K562 (cell line): ENCODE data around the gene NIPAL4. TPM values are rescaled to one million over a fixed set of nuclear protein-coding genes. Genes with fewer than 3 reads are reported as not detected.

Source experiments
- ATAC-seq: fragments of 200-7000 bp; cut with Tn5 transposase; 3 replicates; pipeline ENCODE4 v1.9.1; 2020; ENCODE audit warnings: moderate library complexity
- BruUV-seq: library from RNA; stranded (reverse); fragments of 400-500 nt; replicated peaks from 2 replicates; lab custom pipeline; 2021; lab: Mats Ljungman, UMichigan
- CTCF ChIA-PET: fragments of 300-600 bp; formaldehyde crosslinking; extraction: SDS; loops from one replicate; lab custom pipeline; 2021; ENCODE audit warnings: low intra/inter-chr PET ratio; lab: Yijun Ruan, JAX
- POLR2A ChIA-PET: fragments of 300-600, 350-650 bp; sonication (Branson Sonifier 250); formaldehyde crosslinking; extraction: SDS; loops from one replicate; lab custom pipeline; 2021; ENCODE audit warnings: antibody characterized with exemption, inconsistent platforms; lab: Yijun Ruan, JAX
- DNase-seq, 4 experiments: peaks; one replicate each; pipeline versions ENCODE4 v3.0.0 to v3.0.0-alpha.2; 2011 to 2018; ENCODE audit warnings: low spot score in 3 of 4, mixed read lengths in 3 of 4; ENCODE audit errors: extremely low read depth in 1 of 4
- FAIRE-seq: peaks from 2 replicates; lab custom pipeline; 2011; peaks lifted over from hg19 to GRCh38; lab: Jason Lieb, UNC
- H2AFZ ChIP-seq: 2 replicates; pipeline ENCODE4 v1.6.0; 2011; ENCODE audit warnings: low read depth, low read length, control low read depth, inconsistent platforms
- H3K27ac ChIP-seq: fragments of 200-600 bp; 3 replicates; pipeline ENCODE4 v1.8.0; 2011; ENCODE audit warnings: low read depth, mild to moderate bottlenecking, control low read depth, inconsistent platforms, low read length, moderate library complexity, mixed read lengths; ENCODE audit errors: extremely low read depth
- H3K27me3 ChIP-seq, 2 experiments: fragments of 300-600 bp in 1 of 2; 2 replicates in 1 of 2; 3 replicates in 1 of 2; pipeline versions ENCODE4 v1.6.0 to v1.8.0; 2011; ENCODE audit warnings: inconsistent platforms in 2 of 2, low read length in 2 of 2, mild to moderate bottlenecking in 1 of 2, mixed read lengths in 1 of 2, moderate library complexity in 1 of 2; ENCODE audit not compliant: control insufficient read depth in 2 of 2, insufficient read depth in 2 of 2
- H3K36me3 ChIP-seq: fragments of 300-600 bp; 3 replicates; pipeline ENCODE4 v1.8.0; 2011; ENCODE audit warnings: mild to moderate bottlenecking, low read length, inconsistent platforms; ENCODE audit not compliant: control insufficient read depth, insufficient read depth
- H3K4me1 ChIP-seq, 2 experiments: fragments of 200-600 bp in 1 of 2; replicated peaks in 1 of 2; 2 replicates in 1 of 2; 3 replicates in 1 of 2; pipeline versions ENCODE4 v1.5.1 to v1.8.0; 2011; ENCODE audit warnings: inconsistent platforms in 2 of 2, low read length in 2 of 2, mild to moderate bottlenecking in 1 of 2, mixed read lengths in 1 of 2, moderate library complexity in 1 of 2; ENCODE audit not compliant: control insufficient read depth in 2 of 2, insufficient read depth in 2 of 2
- H3K4me2 ChIP-seq: 2 replicates; pipeline ENCODE4 v1.6.1; 2011; ENCODE audit warnings: low read length, control low read depth, inconsistent platforms, mixed read lengths; ENCODE audit not compliant: insufficient read depth
- H3K4me3 ChIP-seq: fragments of 200-600 bp; sonication (generic), shearing (Covaris generic); 2 replicates; pipeline ENCODE4 v1.5.1; 2016; ENCODE audit warnings: control low read depth, inconsistent platforms
- H3K79me2 ChIP-seq: fragments of 200-600 bp; 3 replicates; pipeline ENCODE4 v1.8.0; 2011; ENCODE audit warnings: low read length, inconsistent platforms; ENCODE audit not compliant: control insufficient read depth, insufficient read depth
- H3K9ac ChIP-seq, 2 experiments: 2 replicates each; pipeline versions ENCODE4 v1.6.0 to v1.6.1; 2011; ENCODE audit warnings: low read depth in 2 of 2, low read length in 2 of 2, control low read depth in 1 of 2, inconsistent platforms in 1 of 2, mild to moderate bottlenecking in 1 of 2, mixed read lengths in 1 of 2; ENCODE audit not compliant: insufficient read depth in 1 of 2
- H3K9me1 ChIP-seq: one replicate; pipeline ENCODE4 v1.6.0; 2011; ENCODE audit warnings: inconsistent platforms, mild to moderate bottlenecking, low read length, moderate library complexity; ENCODE audit not compliant: control insufficient read depth, insufficient read depth
- H3K9me3 ChIP-seq: replicated peaks from 2 replicates; pipeline ENCODE4 v1.5.1; 2011; ENCODE audit warnings: low read depth, low read length, inconsistent platforms; ENCODE audit not compliant: control insufficient read depth, insufficient read depth
- H4K20me1 ChIP-seq: replicated peaks from 2 replicates; pipeline ENCODE4 v1.6.1; 2011; ENCODE audit warnings: low read length, inconsistent platforms, mixed read lengths; ENCODE audit not compliant: control insufficient read depth, insufficient read depth
- ARNT ChIP-seq, 2 experiments: fragments of 450-650 bp; IDR thresholded peaks; 2 replicates each; pipeline ENCODE4 v1.6.1; 2016; ENCODE audit warnings: mild to moderate bottlenecking in 1 of 2
- ATF7 ChIP-seq: fragments of 450-650 bp; IDR thresholded peaks from 2 replicates; pipeline ENCODE4 v1.7.1; 2014; ENCODE audit warnings: mild to moderate bottlenecking, moderate library complexity
- CBX3 ChIP-seq, 2 experiments: IDR thresholded peaks; 1 replicate in 1 of 2; 2 replicates in 1 of 2; pipeline ENCODE4 v1.6.1; 2012; ENCODE audit warnings: inconsistent platforms in 2 of 2, low read length in 2 of 2, borderline replicate concordance in 1 of 2, control low read depth in 1 of 2
- DMBX1 ChIP-seq: fragments of 250-450 bp; sonication (Bioruptor Pico); IDR thresholded peaks from 2 replicates; pipeline ENCODE4 v1.8.0; 2022; ENCODE audit warnings: inconsistent platforms, mild to moderate bottlenecking, moderate library complexity, borderline replicate concordance
- ELF1 ChIP-seq: fragments of 200-800 bp; sonication (Bioruptor generic); IDR thresholded peaks from 2 replicates; pipeline ENCODE4 v1.6.1; 2016; ENCODE audit warnings: missing genetic modification characterization, missing compliant biosample characterization
- GATAD2A ChIP-seq: fragments of 450-650 bp; IDR thresholded peaks from 2 replicates; pipeline ENCODE4 v1.6.1; 2017
- KDM4B ChIP-seq, 2 experiments: fragments of 450-650 bp in 1 of 2; sonication (generic) in 1 of 2; IDR thresholded peaks; 2 replicates each; pipeline ENCODE4 v1.6.1; 2016 to 2017; ENCODE audit warnings: borderline replicate concordance in 2 of 2, antibody characterized with exemption in 1 of 2, low read depth in 1 of 2, mild to moderate bottlenecking in 1 of 2
- MTA1 ChIP-seq: fragments of 450-650 bp; IDR thresholded peaks from 2 replicates; pipeline ENCODE4 v1.6.1; 2017; ENCODE audit warnings: borderline replicate concordance
- NCOA6 ChIP-seq: fragments of 450-650 bp; IDR thresholded peaks from 2 replicates; pipeline ENCODE4 v1.6.1; 2017; ENCODE audit warnings: mild to moderate bottlenecking
- PYGO2 ChIP-seq: fragments of 450-650 bp; IDR thresholded peaks from 2 replicates; pipeline ENCODE4 v1.6.1; 2016; ENCODE audit warnings: mild to moderate bottlenecking, missing genetic modification characterization, moderate library complexity, missing compliant biosample characterization
- RBM22 ChIP-seq: fragments of 200-400 bp; formaldehyde crosslinking; IDR thresholded peaks from 2 replicates; pipeline ENCODE4 v1.6.1; 2018; ENCODE audit warnings: low read length, low read depth; ENCODE audit not compliant: poor library complexity, severe bottlenecking
- STAT5A ChIP-seq: IDR thresholded peaks from 2 replicates; pipeline ENCODE4 v1.6.1; 2012; ENCODE audit warnings: low read length, inconsistent platforms, borderline replicate concordance
- TAL1 ChIP-seq: fragments of 450-650 bp; IDR thresholded peaks from 2 replicates; pipeline ENCODE4 v1.6.1; 2016; ENCODE audit warnings: mild to moderate bottlenecking
- ZC3H11A ChIP-seq: IDR thresholded peaks from 2 replicates; pipeline ENCODE4 v1.6.1; 2012; ENCODE audit warnings: low read depth, low read length, improper control_type of control experiment
- ZNF24 ChIP-seq: fragments of 450-650 bp; IDR thresholded peaks from 2 replicates; pipeline ENCODE4 v1.6.1; 2016
- WGBS: fragments of 100-300 bp; shearing (Covaris generic); methylation state at CpG from one replicate; pipeline ENCODE4 v1.1.6; 2016; ENCODE audit warnings: low coverage, mixed read lengths; ENCODE audit not compliant: insufficient coverage; ENCODE audit errors: missing lambda C conversion rate; 5-methylcytosine and 5-hydroxymethylcytosine counted together
- in situ Hi-C: fragments of 300-500 bp; cut with MboI; formaldehyde crosslinking; loops from 4 replicates; pipeline ENCODE4 v1.15.0; 2018; ENCODE audit warnings: inconsistent platforms, mixed read lengths
- intact Hi-C: fragments of 100-400 bp; cut with micrococcal nuclease; formaldehyde crosslinking; loops from 2 replicates; pipeline ENCODE4 v1.14.2; 2022
- polyA plus RNA-seq, 8 experiments: library from polyadenylated mRNA; depleted of rRNA in 4 of 8; stranded (reverse) in 5 of 8; unstranded in 3 of 8; fragments of >200 nt; fragmentation: Nextera tagmentation in 2 of 8; fragmentation: Illumina TruSeq in 1 of 8; extraction: Ambion mirVana in 2 of 8; extraction: Trizol in 1 of 8; gene quantifications; 2 replicates each; pipeline versions ENCODE4 v1.2.1 to v1.2.3, GENCODE V29; 2011 to 2014; ENCODE audit warnings: inconsistent platforms in 1 of 8, missing spikeins in 1 of 8
- total RNA-seq, 7 experiments: library from RNA; depleted of rRNA in 6 of 7; stranded (reverse); fragments of >200 nt in 6 of 7; fragmentation: Illumina TruSeq in 2 of 7; extraction: Trizol in 2 of 7; gene quantifications; 2 replicates each; pipeline versions ENCODE4 v1.2.1 to v1.2.3, GENCODE V29; 2011 to 2021; ENCODE audit warnings: low replicate concordance in 1 of 7
- TF ChIP-seq, protein P1 (sequence below): fragments of 250-450 bp; sonication (Bioruptor Pico); IDR thresholded peaks from 2 replicates; pipeline ENCODE4 v1.5.0; 2020; ENCODE audit warnings: mild to moderate bottlenecking
- TF ChIP-seq, protein P2 (sequence below): fragments of 450-650 bp; IDR thresholded peaks from 2 replicates; pipeline ENCODE4 v1.6.1; 2016; ENCODE audit warnings: missing biosample characterization, missing genetic modification characterization
- TF ChIP-seq, protein P3 (sequence below): sonication (generic); formaldehyde crosslinking; IDR thresholded peaks from 2 replicates; pipeline ENCODE4 v1.8.0; 2022; ENCODE audit warnings: mild to moderate bottlenecking, low read depth, missing genetic modification reagents
- TF ChIP-seq, protein P4 (sequence below): fragments of 250-450 bp; sonication (Bioruptor Pico); IDR thresholded peaks from 2 replicates; pipeline ENCODE4 v1.8.0; 2022; ENCODE audit warnings: moderate library complexity, mild to moderate bottlenecking, inconsistent platforms

The NIPAL4 gene
- total and polyA plus RNA-seq, 9 of the 15 experiments (the other 6 are each of a cell fraction or from before 2014, with no cell fraction given): not detected

DNA sequence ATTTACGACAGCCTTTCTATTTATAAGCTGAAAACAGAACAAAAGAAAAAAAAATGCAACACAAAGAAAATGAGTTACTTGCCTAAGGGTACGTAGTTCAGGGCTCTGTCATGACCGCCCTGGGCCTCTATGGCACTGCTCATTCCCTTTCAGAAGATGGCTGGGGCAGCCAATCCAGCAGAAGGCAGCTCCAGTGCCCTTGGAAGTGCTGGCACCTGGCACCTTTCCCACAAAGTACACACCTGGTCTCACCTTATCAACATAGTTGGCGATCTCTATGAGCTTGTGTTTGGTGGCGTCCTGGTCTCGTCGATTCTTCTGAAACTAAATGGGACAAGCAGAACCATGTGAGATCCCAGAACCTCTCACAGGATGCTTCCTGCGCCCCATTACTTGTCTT is 53.2 kb downstream of the NIPAL4 start (continued):
- TF ChIP-seq, protein P1, sequence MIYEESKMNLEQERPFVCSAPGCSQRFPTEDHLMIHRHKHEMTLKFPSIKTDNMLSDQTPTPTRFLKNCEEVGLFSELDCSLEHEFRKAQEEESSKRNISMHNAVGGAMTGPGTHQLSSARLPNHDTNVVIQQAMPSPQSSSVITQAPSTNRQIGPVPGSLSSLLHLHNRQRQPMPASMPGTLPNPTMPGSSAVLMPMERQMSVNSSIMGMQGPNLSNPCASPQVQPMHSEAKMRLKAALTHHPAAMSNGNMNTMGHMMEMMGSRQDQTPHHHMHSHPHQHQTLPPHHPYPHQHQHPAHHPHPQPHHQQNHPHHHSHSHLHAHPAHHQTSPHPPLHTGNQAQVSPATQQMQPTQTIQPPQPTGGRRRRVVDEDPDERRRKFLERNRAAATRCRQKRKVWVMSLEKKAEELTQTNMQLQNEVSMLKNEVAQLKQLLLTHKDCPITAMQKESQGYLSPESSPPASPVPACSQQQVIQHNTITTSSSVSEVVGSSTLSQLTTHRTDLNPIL (CRISPR knock-in tag): no peak
- TF ChIP-seq ATF7: no peak
- no peak for TF ChIP-seq ARNT (IDR thresholded peaks at IDR 0.05)
- TF ChIP-seq ELF1 (tag): no peak
- no peak for TF ChIP-seq PYGO2 (tag)
- no peak for TF ChIP-seq NCOA6
- no peak for TF ChIP-seq RBM22
- TF ChIP-seq TAL1: no peak

DNA sequence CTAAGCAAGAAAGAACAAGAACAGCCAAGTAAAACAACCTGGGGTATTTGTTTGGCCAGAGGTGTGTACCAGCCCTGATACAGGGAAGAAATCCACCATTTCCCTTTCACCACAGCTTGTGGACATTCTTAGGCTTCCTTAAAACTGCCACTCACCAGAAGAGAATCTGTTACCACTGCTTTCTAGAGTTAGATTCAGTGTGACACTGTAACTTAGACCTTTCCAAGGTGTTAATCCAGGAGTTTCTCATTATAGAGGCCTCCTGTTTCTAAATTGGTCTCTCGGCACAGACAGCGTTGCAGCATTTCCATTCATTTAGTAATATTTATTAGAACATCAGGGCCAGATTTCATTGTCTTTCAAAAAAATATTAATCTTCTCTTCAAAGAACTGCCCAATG is 55.0 kb downstream of the NIPAL4 start:
- in situ Hi-C loops: no loop called here
- POLR2A ChIA-PET: no interaction called here

More for the DNA sequence above, 55.0 kb downstream of the NIPAL4 start:
- intact Hi-C loops: no loop called here
- no peaks in the 10 kb centered on the region for H3K9me3 ChIP-seq
- TF ChIP-seq STAT5A (no peak), GATAD2A (no peak), ZNF24 (no peak), DMBX1 (CRISPR knock-in tag) (no peak), MTA1 (no peak), KDM4B (IDR thresholded peaks at IDR 0.05; ENCODE audit: borderline replicate concordance in 2 of 2, low read depth in 1 of 2) (no peak), ZC3H11A (no peak), CBX3 (IDR thresholded peaks at IDR 0.05; ENCODE audit: borderline replicate concordance in 1 of 2, low read length in 2 of 2) (no peak)
- TF ChIP-seq, protein P2, sequence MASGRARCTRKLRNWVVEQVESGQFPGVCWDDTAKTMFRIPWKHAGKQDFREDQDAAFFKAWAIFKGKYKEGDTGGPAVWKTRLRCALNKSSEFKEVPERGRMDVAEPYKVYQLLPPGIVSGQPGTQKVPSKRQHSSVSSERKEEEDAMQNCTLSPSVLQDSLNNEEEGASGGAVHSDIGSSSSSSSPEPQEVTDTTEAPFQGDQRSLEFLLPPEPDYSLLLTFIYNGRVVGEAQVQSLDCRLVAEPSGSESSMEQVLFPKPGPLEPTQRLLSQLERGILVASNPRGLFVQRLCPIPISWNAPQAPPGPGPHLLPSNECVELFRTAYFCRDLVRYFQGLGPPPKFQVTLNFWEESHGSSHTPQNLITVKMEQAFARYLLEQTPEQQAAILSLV (tag): no peak
- TF ChIP-seq, protein P3, sequence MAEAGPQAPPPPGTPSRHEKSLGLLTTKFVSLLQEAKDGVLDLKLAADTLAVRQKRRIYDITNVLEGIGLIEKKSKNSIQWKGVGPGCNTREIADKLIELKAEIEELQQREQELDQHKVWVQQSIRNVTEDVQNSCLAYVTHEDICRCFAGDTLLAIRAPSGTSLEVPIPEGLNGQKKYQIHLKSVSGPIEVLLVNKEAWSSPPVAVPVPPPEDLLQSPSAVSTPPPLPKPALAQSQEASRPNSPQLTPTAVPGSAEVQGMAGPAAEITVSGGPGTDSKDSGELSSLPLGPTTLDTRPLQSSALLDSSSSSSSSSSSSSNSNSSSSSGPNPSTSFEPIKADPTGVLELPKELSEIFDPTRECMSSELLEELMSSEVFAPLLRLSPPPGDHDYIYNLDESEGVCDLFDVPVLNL (CRISPR knock-in tag): no peak
- TF ChIP-seq, protein P4, sequence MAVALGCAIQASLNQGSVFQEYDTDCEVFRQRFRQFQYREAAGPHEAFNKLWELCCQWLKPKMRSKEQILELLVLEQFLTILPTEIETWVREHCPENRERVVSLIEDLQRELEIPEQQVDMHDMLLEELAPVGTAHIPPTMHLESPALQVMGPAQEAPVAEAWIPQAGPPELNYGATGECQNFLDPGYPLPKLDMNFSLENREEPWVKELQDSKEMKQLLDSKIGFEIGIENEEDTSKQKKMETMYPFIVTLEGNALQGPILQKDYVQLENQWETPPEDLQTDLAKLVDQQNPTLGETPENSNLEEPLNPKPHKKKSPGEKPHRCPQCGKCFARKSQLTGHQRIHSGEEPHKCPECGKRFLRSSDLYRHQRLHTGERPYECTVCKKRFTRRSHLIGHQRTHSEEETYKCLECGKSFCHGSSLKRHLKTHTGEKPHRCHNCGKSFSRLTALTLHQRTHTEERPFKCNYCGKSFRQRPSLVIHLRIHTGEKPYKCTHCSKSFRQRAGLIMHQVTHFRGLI (CRISPR knock-in tag): no peak
- H3K27me3 ChIP-seq: no peaks in the 10 kb centered on the region
- H3K36me3 ChIP-seq: no peaks in the 10 kb centered on the region
- CTCF ChIA-PET: no interaction called here
- FAIRE-seq (no peak), DNase-seq (no peak), ATAC-seq (no peak)
- no peaks in the 10 kb centered on the region for H3K79me2 ChIP-seq
- no TSS peak for BruUV-seq
- no peak overlapping the region for H3K27ac ChIP-seq
- no peak overlapping the region for H3K4me3 ChIP-seq
- no peaks in the 10 kb centered on the region for H3K9me1 ChIP-seq
- peaks cover 0 to 9% of the 10 kb centered on the region in 2 experiments; a peak in 2 of 5 replicates for H3K4me1 ChIP-seq
- H3K9ac ChIP-seq: no peak overlapping the region
- H2AFZ ChIP-seq: no peak overlapping the region
- no peak overlapping the region for H3K4me2 ChIP-seq
- no peaks in the 10 kb centered on the region; the same call in 1 of the 2 replicates for H4K20me1 ChIP-seq
- WGBS: 54% methylated on average over 2 of the region's 2 CpGs
